ENCODE data around the gene LRRC41.
"Not testable (repeated sequence)": the region's sequence is repeated elsewhere in the genome, so short reads cannot be mapped to it uniquely, and the experiment has no call there.

GRCh38 chr1:46231231-46231630, 72.2 kb downstream of the LRRC41 start:
- TF ChIP-seq CTCF (IDR thresholded peaks at IDR 0.05); ZFX (IDR thresholded peaks at IDR 0.05; ENCODE audit: borderline replicate concordance): not testable (repeated sequence)
